ENCODE results near the gene FAM187B.

The FAM187B gene

GRCh38 chr19:35228177-35228930, at the start of gene FAM187B:
FAM187B (minus strand) TSS chr19:35228739; CDS start chr19:35228680, 59 bp downstream.
- peak; percentile 74 for DNase-seq

- no peak for DNase-seq
These were observed 48.3 kb upstream of the FAM187B start for GRCh38 chr19:35276706-35277281.

DNA sequence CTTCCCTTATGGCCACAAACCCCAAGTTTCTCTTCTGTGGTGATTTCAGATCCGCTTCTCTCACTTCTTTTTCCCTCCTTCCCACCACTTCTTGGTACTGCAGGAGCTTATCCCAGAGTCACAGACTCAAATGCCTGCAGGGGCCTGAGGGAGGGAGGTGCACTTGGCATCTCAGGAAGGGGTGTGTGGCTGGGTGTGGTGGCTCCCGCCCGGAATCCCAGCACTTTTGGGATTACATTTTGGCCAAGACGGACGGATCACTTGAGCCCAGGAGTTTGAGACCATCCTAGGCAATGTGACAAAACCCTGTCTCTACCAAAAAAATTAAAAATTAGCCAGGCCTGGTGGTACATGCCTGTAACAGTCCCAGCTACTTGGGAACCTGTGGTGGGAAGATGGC, 45.8 kb upstream of the FAM187B start:
- DNase-seq = no peak

DNA sequence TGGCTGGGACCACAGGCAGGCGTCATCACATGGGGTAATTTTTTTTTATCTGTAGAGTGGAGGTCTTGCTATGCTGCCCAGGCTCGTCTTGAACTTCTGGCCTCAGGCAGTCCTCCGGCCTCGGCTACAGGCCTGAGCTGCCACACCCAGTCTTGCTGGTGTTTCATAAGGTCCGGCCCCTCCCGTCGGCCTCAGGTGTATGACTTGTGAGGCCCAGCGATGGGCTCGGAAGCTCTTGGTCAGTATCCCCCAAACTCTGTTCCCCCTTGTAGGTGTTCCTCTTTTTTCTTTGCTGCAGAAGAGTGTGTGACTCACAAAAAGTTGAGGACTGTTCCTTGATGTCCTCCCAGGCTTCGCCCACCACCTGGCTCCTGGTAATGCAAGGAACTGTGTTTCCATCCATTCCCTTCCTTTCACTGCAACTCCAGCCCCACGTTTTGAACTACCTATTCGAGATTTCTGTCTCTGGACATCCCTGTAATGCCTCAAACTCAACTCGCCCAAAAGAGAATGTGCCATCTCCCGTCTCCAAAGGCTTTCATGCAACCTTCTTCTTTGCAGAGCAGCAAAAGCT, 45.2 kb upstream of the FAM187B start:
- DNase-seq = no peak

DNA sequence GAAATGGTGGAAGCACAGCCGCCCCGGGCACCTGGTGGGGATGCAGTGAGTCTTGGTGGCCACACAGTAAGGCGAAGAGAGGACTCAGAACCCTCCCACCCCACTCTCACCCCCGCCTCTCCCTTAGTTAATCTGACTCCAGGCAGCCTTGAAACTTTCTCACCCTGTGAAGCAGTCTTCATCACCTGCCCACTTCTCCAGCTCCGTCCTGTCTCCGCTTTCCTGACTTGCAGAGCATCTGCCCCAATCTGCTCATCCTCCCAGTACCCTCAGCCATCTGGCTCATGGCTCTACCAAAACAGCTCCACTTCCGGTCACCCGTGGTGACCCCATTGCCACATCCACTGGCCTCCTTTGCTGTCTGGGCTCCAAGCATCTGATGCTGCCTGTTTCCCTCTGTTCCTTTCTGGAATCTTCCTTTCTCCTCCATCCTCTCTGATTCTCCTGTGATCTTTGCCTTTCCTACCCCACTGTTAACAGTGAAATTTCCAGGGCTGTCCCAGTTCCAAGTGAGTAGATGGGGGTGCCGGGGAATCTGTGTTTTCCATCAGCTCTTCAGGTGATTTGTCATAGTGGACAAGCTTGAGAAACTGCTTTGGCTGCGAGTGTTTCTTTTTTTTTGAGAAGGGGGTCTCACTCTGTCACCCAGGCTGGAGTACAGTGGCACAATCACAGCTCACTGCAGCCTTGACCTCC, 44.6 kb upstream of the FAM187B start:
- no peak for DNase-seq

- DNase-seq = peak; percentile 76
These were observed 43.7 kb upstream of the FAM187B start for GRCh38 chr19:35272122-35272719.

- DNase-seq = no peak
These were observed 43.0 kb upstream of the FAM187B start for GRCh38 chr19:35271546-35271945.

GRCh38 chr19:35270381-35270811, 41.9 kb upstream of the FAM187B start:
- no peak for DNase-seq

GRCh38 chr19:35269438-35270117, 41.0 kb upstream of the FAM187B start:
- peak; percentile 78 for DNase-seq

GRCh38 chr19:35268536-35269437, 40.2 kb upstream of the FAM187B start, which contains the start of gene USF2:
USF2 (plus strand) TSS chr19:35268962; CDS start chr19:35269102, 140 bp downstream.
- peak; percentile 72 for DNase-seq

- DNase-seq = peak; percentile 91
These were observed 39.4 kb upstream of the FAM187B start for GRCh38 chr19:35267818-35268535.

GRCh38 chr19:35267353-35267817, 38.8 kb upstream of the FAM187B start:
- DNase-seq = peak; percentile 36

DNA sequence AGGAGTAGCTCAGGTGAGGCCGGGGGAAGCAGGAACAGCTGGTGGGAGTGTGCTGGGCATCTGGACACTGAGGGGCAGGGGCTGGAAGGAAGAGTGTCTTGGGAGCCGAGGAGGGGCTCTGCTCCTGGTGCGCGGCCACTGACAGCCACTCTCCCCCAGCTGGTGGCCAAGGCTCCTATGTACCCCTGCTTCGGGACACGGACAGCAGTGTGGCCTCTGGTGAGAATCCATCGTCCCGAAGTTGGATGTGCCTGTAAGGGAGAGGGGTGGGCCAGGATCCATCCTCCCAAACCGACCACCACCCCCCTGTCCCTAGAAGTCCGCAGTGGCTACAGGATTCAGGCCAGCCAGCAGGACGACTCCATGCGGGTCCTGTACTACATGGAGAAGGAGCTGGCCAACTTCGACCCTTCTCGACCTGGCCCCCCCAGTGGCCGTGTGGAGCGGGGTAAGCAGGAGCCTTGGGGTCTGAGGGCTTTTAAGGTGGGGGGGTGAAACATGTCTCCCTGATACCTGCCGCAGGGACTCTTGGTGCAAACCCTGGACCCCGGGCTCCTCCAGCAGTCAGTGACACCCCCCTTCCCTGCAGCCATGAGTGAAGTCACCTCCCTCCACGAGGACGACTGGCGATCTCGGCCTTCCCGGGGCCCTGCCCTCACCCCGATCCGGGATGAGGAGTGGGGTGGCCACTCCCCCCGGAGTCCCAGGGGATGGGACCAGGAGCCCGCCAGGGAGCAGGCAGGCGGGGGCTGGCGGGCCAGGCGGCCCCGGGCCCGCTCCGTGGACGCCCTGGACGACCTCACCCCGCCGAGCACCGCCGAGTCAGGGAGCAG, 38.2 kb upstream of the FAM187B start:
- no peak for DNase-seq

- DNase-seq = no peak
These were observed 37.5 kb upstream of the FAM187B start for GRCh38 chr19:35265900-35266519.

- DNase-seq = no peak
These were observed 36.8 kb upstream of the FAM187B start for GRCh38 chr19:35265126-35265899.

GRCh38 chr19:35264268-35265125, 36.0 kb upstream of the FAM187B start:
- peak; percentile 61 for DNase-seq

GRCh38 chr19:35262101-35262761, 33.7 kb upstream of the FAM187B start:
- no peak for DNase-seq

All from suppressor macrophage treated with lipopolysaccharide for 4 hours (primary cell).